NT2/D1 (cell line): ENCODE data around the gene DOLPP1.

ENCODE experiments used
- SUZ12 ChIP-seq: IDR thresholded peaks from 2 replicates; pipeline ENCODE4 v1.6.1; 2011; ENCODE audit not compliant: insufficient read length, insufficient read depth; ENCODE audit errors: extremely low read depth
- YY1 ChIP-seq: IDR thresholded peaks from 2 replicates; pipeline ENCODE4 v1.6.1; 2011; ENCODE audit not compliant: insufficient read length, insufficient read depth
- ZNF274 ChIP-seq: IDR thresholded peaks from 2 replicates; pipeline ENCODE4 v1.6.1; 2011; ENCODE audit warnings: mild to moderate bottlenecking, low read depth, low read length

GRCh38 chr9:129131300-129132145, 50.6 kb downstream of the DOLPP1 start:
- TF ChIP-seq ZNF274 (no peak), YY1 (no peak), SUZ12 (no peak)
